22Rv1 (cell line): ENCODE results near the gene WDFY2.

Experiments
- H3K27ac ChIP-seq: fragments of 450-650 bp; 2 replicates; pipeline ENCODE4 v1.5.1; 2017
- CTCF ChIP-seq: fragments of 450-650 bp; IDR thresholded peaks from 2 replicates; pipeline ENCODE4 v1.5.1; 2017; ENCODE audit warnings: mild to moderate bottlenecking
- ZFX ChIP-seq: fragments of 450-650 bp; IDR thresholded peaks from 2 replicates; pipeline ENCODE4 v1.6.1; 2017; ENCODE audit warnings: antibody characterized with exemption, borderline replicate concordance

WDFY2 gene

GRCh38 chr13:51767100-51767499 lies 182.8 kb downstream of the WDFY2 start:
- TF ChIP-seq CTCF, result 0 out of 2 replicates have a peak, but pooled peaks have one; percentile 16
- no peak for TF ChIP-seq ZFX
- no peak overlapping the region for H3K27ac ChIP-seq

GRCh38 chr13:51768378-51768921 lies 184.2 kb downstream of the WDFY2 start:
- H3K27ac ChIP-seq, result no peak overlapping the region
- TF ChIP-seq CTCF (no peak), ZFX (no peak)

- no peak overlapping the region for H3K27ac ChIP-seq
- TF ChIP-seq CTCF, result no peak
- no peak for TF ChIP-seq ZFX
Measured at GRCh38 chr13:51768976-51769375, 184.7 kb downstream of the WDFY2 start.

DNA sequence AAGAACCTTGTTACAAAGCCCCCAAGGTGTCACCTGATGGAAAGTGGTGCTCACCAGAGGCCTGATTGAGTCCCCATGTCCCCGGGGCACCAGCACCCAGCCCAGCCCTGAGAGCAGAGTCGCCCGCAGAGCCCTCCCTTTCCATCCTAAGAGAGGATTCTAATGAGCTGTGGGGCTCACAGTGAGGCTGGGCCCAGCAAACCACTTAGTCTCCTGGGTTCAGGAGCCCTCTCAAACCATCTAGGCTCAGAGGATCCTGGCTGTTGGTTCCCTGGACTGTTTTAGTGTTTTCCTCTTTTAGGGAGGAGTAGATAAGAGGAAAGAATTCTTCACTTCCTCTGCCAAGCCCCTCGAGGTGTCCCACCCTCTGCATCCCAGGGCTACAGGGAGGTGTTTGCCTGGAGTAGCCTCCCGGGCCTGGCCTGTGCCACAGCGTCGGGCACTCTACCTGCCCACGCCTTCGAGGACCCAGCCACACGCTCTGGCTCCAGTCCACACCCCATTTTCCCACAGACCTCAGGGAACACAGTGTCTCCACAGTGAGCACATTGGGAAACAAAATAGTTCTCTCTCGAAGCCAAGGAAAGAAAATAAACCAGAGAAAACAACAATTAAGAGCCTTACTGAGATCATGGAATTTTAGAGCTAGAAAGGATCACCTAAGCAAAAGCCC lies 185.3 kb downstream of the WDFY2 start:
- no peak overlapping the region for H3K27ac ChIP-seq
- TF ChIP-seq ZFX, result no peak
- TF ChIP-seq CTCF, result no peak

GRCh38 chr13:51770160-51770559 lies 185.9 kb downstream of the WDFY2 start:
- TF ChIP-seq CTCF, result no peak
- no peak for TF ChIP-seq ZFX
- no peak overlapping the region for H3K27ac ChIP-seq

DNA sequence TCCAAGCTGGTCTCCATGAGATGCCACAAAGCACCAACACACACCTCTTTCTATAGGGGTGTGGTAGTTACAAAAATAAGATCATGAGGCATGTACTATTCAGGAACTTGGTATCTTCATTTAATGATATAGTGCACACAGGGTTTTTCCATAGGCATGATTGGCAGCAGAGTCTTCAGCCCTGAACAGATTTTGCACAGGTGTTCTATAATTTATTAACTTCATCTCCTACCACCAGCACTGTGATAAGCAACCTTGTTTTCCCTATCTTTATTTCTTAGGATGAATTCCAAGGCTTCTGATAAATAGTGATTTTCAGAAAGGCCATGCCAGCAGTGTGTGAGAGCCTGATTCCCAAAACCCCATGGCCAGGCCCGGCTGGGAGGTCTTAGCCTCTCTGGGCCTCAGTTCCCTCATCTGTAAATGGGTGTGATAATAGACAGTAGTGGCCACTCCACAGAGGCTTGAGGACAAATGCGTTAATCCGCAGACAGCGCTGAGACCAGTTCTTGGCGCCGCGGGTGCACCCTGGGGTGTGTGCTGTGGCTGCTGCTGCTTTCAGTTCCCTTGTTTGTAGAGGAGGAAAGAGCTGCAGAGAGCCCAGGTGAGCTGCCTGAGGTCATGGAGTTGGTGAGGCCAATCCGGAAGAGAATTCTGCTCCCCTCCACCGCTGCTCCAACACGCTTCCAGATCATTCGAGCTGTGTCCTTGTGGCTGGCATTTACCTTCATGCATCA lies 186.6 kb downstream of the WDFY2 start:
- no peak overlapping the region for H3K27ac ChIP-seq
- TF ChIP-seq ZFX, result no peak

GRCh38 chr13:51771418-51772104 lies 187.3 kb downstream of the WDFY2 start:
- no peak overlapping the region for H3K27ac ChIP-seq
- no peak for TF ChIP-seq CTCF
- TF ChIP-seq ZFX, result no peak
